ENCODE measurements around the gene OBSL1.

Gene OBSL1

DNA sequence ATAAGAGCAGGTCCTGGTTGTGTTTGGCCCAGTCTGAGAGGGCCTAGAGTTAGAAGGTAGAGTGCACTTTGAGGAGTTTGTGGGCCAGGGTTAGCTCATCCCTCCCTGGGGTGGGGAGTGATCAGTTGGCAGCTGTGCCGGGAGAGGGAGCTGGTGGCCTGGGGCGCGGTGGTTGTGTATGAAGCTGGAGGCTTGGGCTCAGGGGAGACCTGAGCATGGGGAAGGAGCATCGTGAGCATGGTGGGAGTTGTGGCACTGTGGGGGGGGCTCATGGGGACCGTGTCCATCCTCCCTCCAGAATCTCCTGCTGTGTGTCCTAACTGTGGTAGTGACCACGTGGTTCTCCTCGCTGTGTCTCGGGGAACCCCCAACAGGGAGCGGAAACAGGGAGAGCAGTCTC lies 40.0 kb upstream of the OBSL1 start:
- POLR2A ChIA-PET = interaction anchor here (0.9 kb wide), 1 partner anchor 14 kb away, joined by 4 read pairs; the partner anchor contains the start of gene STK11IP
- no peak for DNase-seq (ENCODE audit: extremely low spot score)
- TF ChIP-seq TARDBP (IDR thresholded peaks at IDR 0.05) (no peak), LEF1 (IDR thresholded peaks at IDR 0.05; ENCODE audit: borderline replicate concordance) (no peak), ZNF384 (IDR thresholded peaks at IDR 0.05) (no peak), ELF4 (IDR thresholded peaks at IDR 0.05) (no peak), CTBP1 (IDR thresholded peaks at IDR 0.05; ENCODE audit: borderline replicate concordance) (no peak), FOXK2 (IDR thresholded peaks at IDR 0.05) (no peak)
- CTCF ChIA-PET = no interaction called here

DNA sequence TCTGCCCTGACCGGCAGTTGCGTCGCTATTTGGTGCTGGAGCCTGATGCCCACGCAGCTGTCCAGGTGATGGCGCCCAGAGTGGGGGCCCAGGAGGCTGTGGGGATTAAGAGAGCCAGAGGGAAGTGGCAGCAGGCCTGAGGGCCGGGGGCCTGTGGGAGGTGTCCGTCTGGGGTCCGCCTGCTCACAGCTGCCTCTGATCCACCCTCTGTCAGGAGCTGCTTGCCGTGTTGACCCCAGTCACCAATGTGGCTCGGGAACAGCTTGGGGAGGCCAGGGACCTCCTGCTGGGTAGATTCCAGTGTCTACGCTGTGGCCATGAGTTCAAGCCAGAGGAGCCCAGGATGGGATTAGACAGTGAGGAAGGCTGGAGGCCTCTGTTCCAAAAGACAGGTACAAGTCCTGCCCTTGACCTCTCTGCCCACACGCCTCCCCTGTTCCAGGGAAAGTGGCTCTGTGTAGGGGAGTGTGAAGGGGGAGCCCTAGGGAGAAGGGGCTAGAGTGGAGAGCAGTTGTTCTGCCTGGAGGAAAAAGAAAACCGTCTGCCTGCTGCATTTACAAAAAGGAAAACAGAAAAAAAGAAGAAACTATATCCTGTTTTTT lies 37.9 kb upstream of the OBSL1 start:
- no peak for DNase-seq (ENCODE audit: extremely low spot score)
- CTCF ChIA-PET = no interaction called here
- TF ChIP-seq ELF4 (IDR thresholded peaks at IDR 0.05) (no peak), L3MBTL2 (conservative IDR thresholded peaks at IDR 0.05) (no peak), HDGF (IDR thresholded peaks at IDR 0.05; ENCODE audit: borderline replicate concordance) (no peak), FOXK2 (IDR thresholded peaks at IDR 0.05) (no peak), NFRKB (IDR thresholded peaks at IDR 0.05) (no peak), FOXA1 (IDR thresholded peaks at IDR 0.05) (no peak), SUZ12 (IDR thresholded peaks at IDR 0.05) (no peak), BHLHE40 (IDR thresholded peaks at IDR 0.05; ENCODE audit: borderline replicate concordance) (no peak), SP1 (IDR thresholded peaks at IDR 0.05) (no peak), FOXM1 (IDR thresholded peaks at IDR 0.05; ENCODE audit: borderline replicate concordance) (no peak), LEF1 (IDR thresholded peaks at IDR 0.05; ENCODE audit: borderline replicate concordance) (no peak), ARNT (IDR thresholded peaks at IDR 0.05) (no peak), TARDBP (IDR thresholded peaks at IDR 0.05) (no peak), ZNF384 (IDR thresholded peaks at IDR 0.05) (no peak), CTBP1 (IDR thresholded peaks at IDR 0.05; ENCODE audit: borderline replicate concordance) (no peak)
- TF ChIP-seq, protein P1, sequence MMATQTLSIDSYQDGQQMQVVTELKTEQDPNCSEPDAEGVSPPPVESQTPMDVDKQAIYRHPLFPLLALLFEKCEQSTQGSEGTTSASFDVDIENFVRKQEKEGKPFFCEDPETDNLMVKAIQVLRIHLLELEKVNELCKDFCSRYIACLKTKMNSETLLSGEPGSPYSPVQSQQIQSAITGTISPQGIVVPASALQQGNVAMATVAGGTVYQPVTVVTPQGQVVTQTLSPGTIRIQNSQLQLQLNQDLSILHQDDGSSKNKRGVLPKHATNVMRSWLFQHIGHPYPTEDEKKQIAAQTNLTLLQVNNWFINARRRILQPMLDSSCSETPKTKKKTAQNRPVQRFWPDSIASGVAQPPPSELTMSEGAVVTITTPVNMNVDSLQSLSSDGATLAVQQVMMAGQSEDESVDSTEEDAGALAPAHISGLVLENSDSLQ (IDR thresholded peaks at IDR 0.05) = no peak
- POLR2A ChIA-PET = interaction anchor here (0.7 kb wide), 1 partner anchor 12 kb away, joined by 4 read pairs; no protein-coding TSS in a partner anchor

DNA sequence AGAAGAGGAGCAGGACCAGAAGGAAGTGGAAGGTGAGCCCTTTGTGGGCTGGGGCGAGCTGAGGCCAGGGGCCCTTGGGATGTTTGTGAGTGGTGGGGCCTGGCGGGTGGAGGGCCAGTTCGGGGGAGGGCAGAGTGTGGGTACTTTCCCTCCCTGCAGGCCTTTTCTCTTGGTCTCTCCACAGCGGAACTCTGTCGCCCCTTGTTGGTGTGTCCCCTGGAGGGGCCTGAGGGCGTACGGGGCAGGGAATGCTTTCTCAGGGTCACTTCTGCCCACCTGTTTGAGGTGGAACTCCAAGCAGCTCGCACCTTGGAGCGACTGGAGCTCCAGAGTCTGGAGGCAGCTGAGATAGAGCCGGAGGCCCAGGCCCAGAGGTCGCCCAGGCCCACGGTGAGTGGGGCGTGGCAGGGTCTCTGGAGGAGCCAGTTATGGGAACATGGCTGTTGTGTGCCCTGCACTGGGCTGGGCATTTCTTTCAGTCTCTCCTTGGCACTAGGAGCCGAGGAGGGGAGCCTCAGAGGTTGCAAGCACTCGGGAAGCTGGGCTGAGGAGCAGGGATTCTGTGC lies 37.1 kb upstream of the OBSL1 start:
- CTCF ChIA-PET = no interaction called here
- POLR2A ChIA-PET = no interaction called here
- no peak for DNase-seq (ENCODE audit: extremely low spot score)
- TF ChIP-seq HDGF (IDR thresholded peaks at IDR 0.05; ENCODE audit: borderline replicate concordance) (no peak), SUZ12 (IDR thresholded peaks at IDR 0.05) (no peak)

DNA sequence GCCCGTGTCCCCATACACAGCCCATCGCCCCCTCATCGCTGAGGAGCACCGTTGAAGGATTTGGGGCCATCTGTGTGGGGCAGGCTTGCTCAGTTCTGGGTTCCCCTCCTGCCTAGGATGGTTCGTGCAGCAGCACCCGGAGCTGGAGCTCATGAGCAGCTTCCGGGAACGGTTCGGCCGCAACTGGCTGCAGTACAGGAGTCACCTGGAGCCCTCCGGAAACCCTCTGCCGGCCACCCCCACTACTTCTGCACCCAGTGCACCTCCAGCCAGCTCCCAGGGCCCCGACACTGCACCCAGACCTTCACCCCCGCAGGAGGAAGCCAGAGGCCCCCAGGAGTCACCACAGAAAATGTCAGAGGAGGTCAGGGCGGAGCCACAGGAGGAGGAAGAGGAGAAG lies 36.6 kb upstream of the OBSL1 start:
- CTCF ChIA-PET = no interaction called here
- POLR2A ChIA-PET = no interaction called here
- TF ChIP-seq FOXK2 (IDR thresholded peaks at IDR 0.05) = no peak
- no peak for TF ChIP-seq FOXM1 (IDR thresholded peaks at IDR 0.05; ENCODE audit: borderline replicate concordance)
- no peak for TF ChIP-seq HDGF (IDR thresholded peaks at IDR 0.05; ENCODE audit: borderline replicate concordance)
- TF ChIP-seq, protein P1 (IDR thresholded peaks at IDR 0.05) = no peak
- no peak for TF ChIP-seq ARNT (IDR thresholded peaks at IDR 0.05)
- TF ChIP-seq SUZ12 (IDR thresholded peaks at IDR 0.05) = no peak
- no peak for TF ChIP-seq L3MBTL2 (conservative IDR thresholded peaks at IDR 0.05)
- TF ChIP-seq CTBP1 (IDR thresholded peaks at IDR 0.05; ENCODE audit: borderline replicate concordance) = no peak
- no peak for TF ChIP-seq NFRKB (IDR thresholded peaks at IDR 0.05)
- no peak for TF ChIP-seq ZNF384 (IDR thresholded peaks at IDR 0.05)
- TF ChIP-seq TARDBP (IDR thresholded peaks at IDR 0.05) = no peak
- no peak for TF ChIP-seq BHLHE40 (IDR thresholded peaks at IDR 0.05; ENCODE audit: borderline replicate concordance)
- no peak for DNase-seq (ENCODE audit: extremely low spot score)

DNA sequence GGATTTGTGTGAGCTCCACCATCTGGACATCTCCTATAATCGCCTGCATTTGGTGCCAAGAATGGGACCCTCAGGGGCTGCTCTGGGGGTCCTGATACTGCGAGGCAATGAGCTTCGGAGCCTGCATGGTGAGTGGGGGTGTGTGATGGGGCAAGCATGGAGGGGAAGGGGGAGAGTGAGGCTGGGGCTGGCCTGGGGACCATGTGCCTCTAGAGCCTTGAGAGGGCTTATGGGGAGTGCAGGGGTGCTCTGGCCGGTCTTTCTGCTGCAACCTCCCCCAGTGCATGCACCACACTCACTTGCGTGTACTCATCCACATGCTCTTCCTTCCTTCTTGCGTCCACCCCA lies 34.2 kb upstream of the OBSL1 start:
- POLR2A ChIA-PET = interaction anchor here (0.6 to 1.0 kb wide), 2 partner anchors 10 to 1944 kb away, joined by 3 read pairs; no protein-coding TSS in a partner anchor
- CTCF ChIA-PET = interaction anchor here (1.6 kb wide), 1 partner anchor 46 kb away, joined by 4 read pairs; no protein-coding TSS in a partner anchor
- no peak for DNase-seq (ENCODE audit: extremely low spot score)
- TF ChIP-seq, protein P1 (IDR thresholded peaks at IDR 0.05) = no peak
- TF ChIP-seq LEF1 (IDR thresholded peaks at IDR 0.05; ENCODE audit: borderline replicate concordance) = no peak
- TF ChIP-seq CTBP1 (IDR thresholded peaks at IDR 0.05; ENCODE audit: borderline replicate concordance) = no peak
- TF ChIP-seq FOXK2 (IDR thresholded peaks at IDR 0.05) = no peak
- TF ChIP-seq BHLHE40 (IDR thresholded peaks at IDR 0.05; ENCODE audit: borderline replicate concordance) = no peak
- TF ChIP-seq FOXM1 (IDR thresholded peaks at IDR 0.05; ENCODE audit: borderline replicate concordance) = no peak
- no peak for TF ChIP-seq SUZ12 (IDR thresholded peaks at IDR 0.05)
- TF ChIP-seq HDGF (IDR thresholded peaks at IDR 0.05; ENCODE audit: borderline replicate concordance) = no peak
- no peak for TF ChIP-seq FOXA1 (IDR thresholded peaks at IDR 0.05)
- TF ChIP-seq ARNT (IDR thresholded peaks at IDR 0.05) = no peak
- no peak for TF ChIP-seq L3MBTL2 (conservative IDR thresholded peaks at IDR 0.05)
- TF ChIP-seq ELF4 (IDR thresholded peaks at IDR 0.05) = no peak
- TF ChIP-seq TARDBP (IDR thresholded peaks at IDR 0.05) = no peak
- TF ChIP-seq ZNF384 (IDR thresholded peaks at IDR 0.05) = no peak
- TF ChIP-seq NFRKB (IDR thresholded peaks at IDR 0.05) = no peak
- no peak for TF ChIP-seq SP1 (IDR thresholded peaks at IDR 0.05)

DNA sequence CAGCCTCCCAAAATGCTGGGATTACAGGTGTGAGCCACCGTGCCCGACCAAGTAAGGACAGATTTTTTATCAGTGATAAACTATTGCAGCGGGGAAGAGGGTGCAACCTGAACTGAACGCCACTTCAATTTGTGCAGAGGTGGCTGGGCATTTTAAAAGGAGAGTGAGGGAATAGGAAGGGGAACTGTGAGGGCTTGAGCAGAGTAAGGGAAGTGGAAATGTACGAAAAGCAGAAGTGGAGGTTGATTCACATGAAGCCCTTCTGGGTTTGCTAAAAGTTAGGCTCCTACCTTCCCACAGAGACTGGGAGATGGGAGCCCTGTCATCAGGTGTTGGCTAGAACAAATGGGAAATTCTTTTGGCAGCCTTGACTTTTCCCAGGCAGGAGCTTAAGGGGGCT lies 32.4 kb upstream of the OBSL1 start:
- TF ChIP-seq L3MBTL2 (conservative IDR thresholded peaks at IDR 0.05) (no peak), FOXM1 (IDR thresholded peaks at IDR 0.05; ENCODE audit: borderline replicate concordance) (no peak), SUZ12 (IDR thresholded peaks at IDR 0.05) (no peak), CTBP1 (IDR thresholded peaks at IDR 0.05; ENCODE audit: borderline replicate concordance) (no peak), ARNT (IDR thresholded peaks at IDR 0.05) (no peak), LEF1 (IDR thresholded peaks at IDR 0.05; ENCODE audit: borderline replicate concordance) (no peak), NFRKB (IDR thresholded peaks at IDR 0.05) (no peak), FOXA1 (IDR thresholded peaks at IDR 0.05) (no peak), FOXK2 (IDR thresholded peaks at IDR 0.05) (no peak), SP1 (IDR thresholded peaks at IDR 0.05) (no peak), HDGF (IDR thresholded peaks at IDR 0.05; ENCODE audit: borderline replicate concordance) (no peak), ELF4 (IDR thresholded peaks at IDR 0.05) (no peak), ZNF384 (IDR thresholded peaks at IDR 0.05) (no peak), BHLHE40 (IDR thresholded peaks at IDR 0.05; ENCODE audit: borderline replicate concordance) (no peak), TARDBP (IDR thresholded peaks at IDR 0.05) (no peak)
- TF ChIP-seq, protein P1 (IDR thresholded peaks at IDR 0.05) = no peak
- no peak for DNase-seq (ENCODE audit: extremely low spot score)
- CTCF ChIA-PET = no interaction called here
- POLR2A ChIA-PET = no interaction called here
